Lung (tissue), 12 donors: Measurements from ENCODE around the gene C2orf42. TPM values are rescaled to one million over a fixed set of nuclear protein-coding genes. Genes with fewer than 3 reads are reported as not detected.
"Not testable (repeated sequence)": the region's sequence is repeated elsewhere in the genome, so short reads cannot be mapped to it uniquely, and the experiment has no call there.

Experiments used
- ATAC-seq: fragments of 200-7000 bp; cut with Tn5 transposase; one replicate; pipeline ENCODE4 v1.9.1; 2020; ENCODE audit warnings: moderate number of reproducible peaks; ENCODE audit not compliant: insufficient read depth, low FRiP score
- DNase-seq, 3 donors: peaks; one replicate each; pipeline ENCODE4 v3.0.0-alpha.2; 2013 to 2017
- H3K27ac ChIP-seq, 2 donors: one replicate each; pipeline ENCODE4 v1.5.1; 2013; ENCODE audit warnings: mild to moderate bottlenecking in 2 of 2, moderate library complexity in 2 of 2, control low read depth in 1 of 2, inconsistent platforms in 1 of 2, low read depth in 1 of 2, low read length in 1 of 2
- H3K27me3 ChIP-seq, 3 donors: one replicate each; pipeline ENCODE4 v1.5.1; 2013; ENCODE audit warnings: low read length in 2 of 3; ENCODE audit not compliant: control insufficient read depth in 3 of 3, insufficient read depth in 3 of 3
- H3K36me3 ChIP-seq, 4 donors: one replicate each; pipeline ENCODE4 v1.5.1; 2013; ENCODE audit warnings: low read length in 4 of 4, mild to moderate bottlenecking in 1 of 4, moderate library complexity in 1 of 4; ENCODE audit not compliant: control insufficient read depth in 4 of 4, insufficient read depth in 4 of 4
- H3K4me1 ChIP-seq, 5 donors: one replicate each; pipeline ENCODE4 v1.5.1; 2013; ENCODE audit warnings: low read length in 5 of 5, mild to moderate bottlenecking in 2 of 5, moderate library complexity in 1 of 5; ENCODE audit not compliant: control insufficient read depth in 5 of 5, insufficient read depth in 5 of 5
- H3K4me3 ChIP-seq: one replicate; pipeline ENCODE4 v1.5.1; 2013; ENCODE audit warnings: mild to moderate bottlenecking, control low read depth, moderate library complexity
- H3K9ac ChIP-seq, 2 donors: one replicate each; pipeline ENCODE4 v1.5.1; 2013; ENCODE audit warnings: low read length in 2 of 2, control low read depth in 1 of 2; ENCODE audit not compliant: insufficient read depth in 1 of 2
- H3K9me3 ChIP-seq, 4 donors: one replicate each; pipeline ENCODE4 v1.5.1; 2013; ENCODE audit warnings: low read length in 3 of 4, mild to moderate bottlenecking in 1 of 4, moderate library complexity in 1 of 4; ENCODE audit not compliant: control insufficient read depth in 4 of 4, insufficient read depth in 3 of 4
- WGBS, 2 donors: extraction: QIAGEN DNeasy Blood & Tissue Kit; methylation state at CpG; one replicate each; pipeline ENCODE4 v1.1.7; 2013; 5-methylcytosine and 5-hydroxymethylcytosine counted together
- polyA plus RNA-seq, 2 donors: library from polyadenylated mRNA; stranded (reverse); fragments of 200-250 nt; gene quantifications; one replicate each; pipeline ENCODE4 v1.2.1, GENCODE V29; 2013
- total RNA-seq, 2 donors: library from RNA; depleted of rRNA in 1 of 2; stranded (reverse); fragments of >200 nt in 1 of 2; gene quantifications; one replicate each; pipeline ENCODE4 v1.2.1, GENCODE V29; 2014 to 2021
- TF ChIP-seq, protein P1 (sequence below): IDR thresholded peaks from 2 replicates; pipeline ENCODE4 v1.5.1; 2012; ENCODE audit warnings: mild to moderate bottlenecking; ENCODE audit errors: control extremely low read depth, extremely low read depth
- donor health status: control.
- donor health status: control.
- donor health status: Bipolar disorder and iron deficiency.
- donor health status: healthy.
- donor health status: DM: yes; HTN: yes; CAD: no.

The C2orf42 gene
- total and polyA plus RNA-seq, 4 donors: 4.3 to 15.0 (median 9.3) TPM

DNA sequence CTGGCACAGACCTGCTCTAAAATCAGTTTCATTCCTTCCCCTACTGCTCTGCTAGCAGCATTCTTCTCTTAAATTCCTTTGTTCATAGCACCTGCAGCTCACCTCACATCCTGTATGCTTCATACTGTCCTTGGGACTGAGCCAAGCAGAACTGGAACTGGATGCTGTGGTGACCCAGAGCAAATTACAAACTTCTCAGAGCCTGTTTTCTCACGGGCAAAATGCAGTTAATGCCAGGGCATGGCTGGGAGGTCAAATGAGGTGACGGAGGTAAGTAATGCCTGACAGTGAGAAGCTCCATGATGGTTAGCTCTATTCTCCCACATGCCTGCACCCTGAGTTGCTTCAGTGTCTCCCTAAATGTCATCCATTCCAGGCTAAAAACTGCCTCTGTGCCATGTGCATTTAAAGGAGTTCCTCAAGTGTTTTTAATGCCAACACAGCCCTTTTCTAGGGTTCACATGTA lies 29.7 kb downstream of the C2orf42 start:
- ATAC-seq: no peak
- peaks cover 6 to 15% (median 14%) of the 10 kb centered on the region in 4 donors for H3K36me3 ChIP-seq
- TF ChIP-seq, protein P1, sequence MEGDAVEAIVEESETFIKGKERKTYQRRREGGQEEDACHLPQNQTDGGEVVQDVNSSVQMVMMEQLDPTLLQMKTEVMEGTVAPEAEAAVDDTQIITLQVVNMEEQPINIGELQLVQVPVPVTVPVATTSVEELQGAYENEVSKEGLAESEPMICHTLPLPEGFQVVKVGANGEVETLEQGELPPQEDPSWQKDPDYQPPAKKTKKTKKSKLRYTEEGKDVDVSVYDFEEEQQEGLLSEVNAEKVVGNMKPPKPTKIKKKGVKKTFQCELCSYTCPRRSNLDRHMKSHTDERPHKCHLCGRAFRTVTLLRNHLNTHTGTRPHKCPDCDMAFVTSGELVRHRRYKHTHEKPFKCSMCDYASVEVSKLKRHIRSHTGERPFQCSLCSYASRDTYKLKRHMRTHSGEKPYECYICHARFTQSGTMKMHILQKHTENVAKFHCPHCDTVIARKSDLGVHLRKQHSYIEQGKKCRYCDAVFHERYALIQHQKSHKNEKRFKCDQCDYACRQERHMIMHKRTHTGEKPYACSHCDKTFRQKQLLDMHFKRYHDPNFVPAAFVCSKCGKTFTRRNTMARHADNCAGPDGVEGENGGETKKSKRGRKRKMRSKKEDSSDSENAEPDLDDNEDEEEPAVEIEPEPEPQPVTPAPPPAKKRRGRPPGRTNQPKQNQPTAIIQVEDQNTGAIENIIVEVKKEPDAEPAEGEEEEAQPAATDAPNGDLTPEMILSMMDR: no peak

DNA sequence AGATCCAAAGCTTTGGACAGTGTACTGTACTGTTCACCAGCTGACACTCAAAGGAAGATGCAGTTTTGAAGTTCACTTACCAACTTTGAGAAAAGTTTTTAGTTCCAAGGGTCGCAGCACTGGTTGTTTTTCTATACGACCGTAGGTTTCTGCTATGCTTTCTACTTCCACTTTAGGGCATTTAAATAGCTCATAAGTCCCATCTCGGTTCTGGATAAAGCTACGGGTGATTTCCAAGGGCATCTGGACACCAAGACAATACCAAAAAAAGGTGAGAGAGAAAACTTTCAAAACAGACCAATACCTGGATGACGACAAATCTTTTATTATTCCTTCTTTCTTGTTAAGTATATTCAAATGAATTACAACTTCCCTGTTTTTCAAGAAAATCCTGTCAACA lies 30.3 kb downstream of the C2orf42 start:
- H3K4me1 ChIP-seq: no peaks in the 10 kb centered on the region
- H3K36me3 ChIP-seq: peaks cover 6 to 13% (median 13%) of the 10 kb centered on the region in 4 donors
- ATAC-seq (no peak), DNase-seq (no peak)
- H3K9ac ChIP-seq: no peak overlapping the region
- no peaks in the 10 kb centered on the region for H3K27me3 ChIP-seq
- WGBS, 2 donors: 91 to 97% methylated on average over 6 of the region's 6 CpGs
- TF ChIP-seq, protein P1: no peak
- no peaks in the 10 kb centered on the region for H3K9me3 ChIP-seq
- no peak overlapping the region for H3K27ac ChIP-seq
- H3K4me3 ChIP-seq: no peak overlapping the region

More for the DNA sequence above, 29.7 kb downstream of the C2orf42 start:
- no peak overlapping the region for H3K27ac ChIP-seq
- no peaks in the 10 kb centered on the region for H3K4me1 ChIP-seq
- H3K4me3 ChIP-seq: no peak overlapping the region
- DNase-seq: no peak
- no peak overlapping the region for H3K9ac ChIP-seq
- H3K9me3 ChIP-seq: no peaks in the 10 kb centered on the region
- 76 to 81% methylated on average over 2 of the region's 2 CpGs for WGBS, 2 donors
- H3K27me3 ChIP-seq: no peaks in the 10 kb centered on the region

DNA sequence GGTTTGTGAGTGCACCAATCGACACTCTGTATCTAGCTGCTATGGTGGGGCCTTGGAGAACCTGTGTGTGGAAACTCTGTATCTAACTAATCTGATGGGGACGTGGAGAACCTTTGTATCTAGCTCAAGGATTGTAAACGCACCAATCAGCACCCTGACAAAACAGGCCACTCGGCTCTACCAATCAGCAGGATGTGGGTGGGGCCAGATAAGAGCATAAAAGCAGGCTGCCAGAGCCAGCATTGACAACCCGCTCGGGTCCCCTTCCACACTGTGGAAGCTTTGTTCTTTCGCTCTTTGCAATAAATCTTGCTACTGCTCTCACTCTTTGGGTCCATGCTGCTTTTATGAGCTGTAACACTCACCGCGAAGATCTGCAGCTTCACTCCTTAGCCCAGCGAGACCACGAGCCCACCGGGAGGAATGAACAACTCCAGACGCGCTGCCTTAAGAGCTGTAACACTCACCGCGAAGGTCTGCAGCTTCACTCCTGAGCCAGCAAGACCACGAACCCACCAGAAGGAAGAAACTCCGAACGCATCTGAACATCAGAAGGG lies 41.6 kb downstream of the C2orf42 start:
- H3K27ac ChIP-seq, H3K9ac ChIP-seq, H3K9me3 ChIP-seq, H3K4me3 ChIP-seq, ATAC-seq, H3K36me3 ChIP-seq, H3K4me1 ChIP-seq, DNase-seq, H3K27me3 ChIP-seq: not testable (repeated sequence)
- 93 to 96% methylated on average over 19 of the region's 19 CpGs for WGBS, 2 donors

DNA sequence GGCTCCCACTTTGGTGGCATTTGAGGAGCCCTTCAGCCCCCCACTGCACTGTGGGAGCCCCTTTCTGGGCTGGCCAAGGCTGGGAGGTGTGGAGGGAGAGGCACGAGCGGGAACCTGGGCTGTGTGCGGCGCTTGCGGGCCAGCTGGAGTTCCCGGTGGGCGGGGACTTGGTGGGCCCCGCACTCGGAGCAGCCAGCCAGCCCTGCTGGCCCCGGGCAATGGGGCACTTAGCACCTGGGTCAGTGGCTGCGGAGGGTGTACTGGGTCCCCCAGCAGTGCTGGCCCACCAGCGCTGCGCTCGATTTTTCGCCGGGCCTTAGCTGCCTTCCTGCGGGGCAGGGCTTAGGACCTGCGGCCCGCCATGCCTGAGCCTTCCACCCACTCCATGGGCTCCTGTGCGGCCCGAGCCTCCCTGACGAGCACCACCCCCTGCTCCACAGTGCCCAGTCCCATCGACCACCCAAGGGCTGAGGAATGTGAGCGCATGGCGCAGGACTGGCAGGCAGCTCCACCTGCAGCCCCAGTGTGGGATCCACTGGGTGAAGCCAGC lies 42.5 kb downstream of the C2orf42 start:
- not testable (repeated sequence) for H3K4me3 ChIP-seq, H3K9me3 ChIP-seq, H3K36me3 ChIP-seq, H3K9ac ChIP-seq, H3K4me1 ChIP-seq, H3K27ac ChIP-seq, ATAC-seq, H3K27me3 ChIP-seq, DNase-seq
- 93 to 98% methylated on average over 21 to 25 of the region's 25 CpGs for WGBS, 2 donors
